Left ventricle myocardium inferior (tissue), 1 donor: ENCODE data around the gene MAZ. TPM values are rescaled to one million over a fixed set of nuclear protein-coding genes. Genes with fewer than 3 reads are reported as not detected.
"Not testable (repeated sequence)": the region's sequence is repeated elsewhere in the genome, so short reads cannot be mapped to it uniquely, and the experiment has no call there.

ENCODE experiments used
- DNase-seq: peaks from one replicate; pipeline ENCODE4 v3.0.0-alpha.2; 2020
- H3K27ac ChIP-seq: fragments of 200-600 bp; replicated peaks from 2 replicates; pipeline ENCODE4 v1.8.0; 2021
- H3K27me3 ChIP-seq: fragments of 200-600 bp; 2 replicates; pipeline ENCODE4 v1.8.0; 2021; ENCODE audit warnings: low read depth
- H3K36me3 ChIP-seq: fragments of 200-600 bp; 2 replicates; pipeline ENCODE4 v1.8.0; 2021
- H3K4me1 ChIP-seq: fragments of 200-600 bp; 2 replicates; pipeline ENCODE4 v1.8.0; 2021
- H3K4me3 ChIP-seq: fragments of 200-600 bp; 2 replicates; pipeline ENCODE4 v1.8.0; 2021; ENCODE audit warnings: mild to moderate bottlenecking, moderate library complexity
- H3K9me3 ChIP-seq: fragments of 200-600 bp; replicated peaks from 2 replicates; pipeline ENCODE4 v1.8.0; 2021
- CTCF ChIP-seq: fragments of 200-600 bp; IDR thresholded peaks from 2 replicates; pipeline ENCODE4 v1.8.0; 2021; ENCODE audit warnings: antibody characterized with exemption, mild to moderate bottlenecking, borderline replicate concordance
- intact Hi-C: fragments of 100-400 bp; cut with micrococcal nuclease; formaldehyde crosslinking; loops from one replicate; pipeline ENCODE4 v1.11.0; 2022
- total RNA-seq: library from RNA; stranded (reverse); fragmentation: NEBNext Ultra II Directional; extraction: Animal tissue kit (Norgen Biotek cat#: 25700); gene quantifications from one replicate; pipeline ENCODE4 v1.2.1, GENCODE V29; 2021
- donor health status: DM: no; HTN: yes; CAD: no; lungs with severe emphysema.

The MAZ gene
- total RNA-seq, 1 donor from 2014 or later: 77.6 TPM

GRCh38 chr16:29769507-29769906 lies 36.8 kb upstream of the MAZ start:
- Histone ChIP-seq H3K27me3 (peaks cover under 1% of the 10 kb centered on the region), H3K27ac (no peak overlapping the region), H3K9me3 (no peaks in the 10 kb centered on the region), H3K4me3 (no peak overlapping the region), H3K4me1 (no peaks in the 10 kb centered on the region), H3K36me3 (no peaks in the 10 kb centered on the region)
- intact Hi-C loops: no loop called here
- DNase-seq: no peak
- TF ChIP-seq CTCF: no peak

- H3K4me3 ChIP-seq: no peak overlapping the region
- H3K27ac ChIP-seq: no peak overlapping the region
- intact Hi-C loops: no loop called here
- no peak for TF ChIP-seq CTCF
- H3K36me3 ChIP-seq: no peaks in the 10 kb centered on the region
- no peaks in the 10 kb centered on the region for H3K27me3 ChIP-seq
- no peaks in the 10 kb centered on the region for H3K4me1 ChIP-seq
- H3K9me3 ChIP-seq: no peaks in the 10 kb centered on the region
- DNase-seq: no peak
These were observed 35.9 kb upstream of the MAZ start for GRCh38 chr16:29770250-29770929.

GRCh38 chr16:29772330-29772729 lies 34.0 kb upstream of the MAZ start:
- H3K4me1 ChIP-seq, H3K27ac ChIP-seq, H3K27me3 ChIP-seq, H3K9me3 ChIP-seq, intact Hi-C loops, DNase-seq, H3K36me3 ChIP-seq, H3K4me3 ChIP-seq: not testable (repeated sequence)

- intact Hi-C loops: no loop called here
- H3K9me3 ChIP-seq: no peaks in the 10 kb centered on the region
These were observed 31.6 kb upstream of the MAZ start for GRCh38 chr16:29774730-29775129.

GRCh38 chr16:29775742-29776408 lies 30.5 kb upstream of the MAZ start:
- H3K9me3 ChIP-seq: no peaks in the 10 kb centered on the region

More at GRCh38 chr16:29774730-29775129, 31.6 kb upstream of the MAZ start:
- DNase-seq: no peak
- no peak for TF ChIP-seq CTCF
- peaks cover 22% of the 10 kb centered on the region for H3K27me3 ChIP-seq
- H3K27ac ChIP-seq: no peak overlapping the region
- no peaks in the 10 kb centered on the region for H3K36me3 ChIP-seq
- H3K4me1 ChIP-seq: no peaks in the 10 kb centered on the region
- no peak overlapping the region for H3K4me3 ChIP-seq

More at GRCh38 chr16:29775742-29776408, 30.5 kb upstream of the MAZ start:
- no peak for TF ChIP-seq CTCF
- Histone ChIP-seq H3K27ac (no peak overlapping the region), H3K36me3 (no peaks in the 10 kb centered on the region), H3K4me1 (no peaks in the 10 kb centered on the region), H3K27me3 (peaks cover 28% of the 10 kb centered on the region), H3K4me3 (no peak overlapping the region)
- intact Hi-C loops: no loop called here
- DNase-seq: no peak
